Spleen (tissue), 11 donors: Measurements from ENCODE around the gene GIPC2. TPM values are rescaled to one million over a fixed set of nuclear protein-coding genes. Genes with fewer than 3 reads are reported as not detected.

Source experiments
- DNase-seq: peaks from one replicate; pipeline ENCODE4 v3.0.0-alpha.2; 2020
- H3K27ac ChIP-seq, 8 donors: fragments of 200-600 bp; sonication (generic) in 7 of 8; 1 replicate in 4 of 8; 2 replicates in 4 of 8; pipeline versions ENCODE4 v1.5.0 to v1.8.0; 2016 to 2021; ENCODE audit warnings: inconsistent platforms in 4 of 8, mild to moderate bottlenecking in 4 of 8, moderate library complexity in 1 of 8
- H3K27me3 ChIP-seq, 7 donors: fragments of 200-600 bp; sonication (generic) in 6 of 7; replicated peaks in 1 of 7; 1 replicate in 4 of 7; 2 replicates in 3 of 7; pipeline versions ENCODE4 v1.5.0 to v1.8.0; 2016 to 2021; ENCODE audit warnings: inconsistent platforms in 3 of 7, mild to moderate bottlenecking in 1 of 7
- H3K36me3 ChIP-seq, 6 donors: fragments of 200-600 bp; sonication (generic) in 5 of 6; 1 replicate in 4 of 6; 2 replicates in 2 of 6; pipeline versions ENCODE4 v1.5.0 to v1.8.0; 2016 to 2021; ENCODE audit warnings: inconsistent platforms in 2 of 6
- H3K4me1 ChIP-seq, 6 donors: fragments of 200-600 bp; sonication (generic) in 5 of 6; 1 replicate in 3 of 6; 2 replicates in 3 of 6; pipeline versions ENCODE4 v1.5.0 to v1.8.0; 2016 to 2021; ENCODE audit warnings: inconsistent platforms in 3 of 6
- H3K4me3 ChIP-seq, 8 donors: fragments of 200-600 bp; sonication (generic) in 7 of 8; 1 replicate in 4 of 8; 2 replicates in 4 of 8; pipeline versions ENCODE4 v1.5.0 to v1.8.0; 2016 to 2021; ENCODE audit warnings: inconsistent platforms in 4 of 8, mild to moderate bottlenecking in 4 of 8, moderate library complexity in 2 of 8
- H3K9me3 ChIP-seq, 8 donors: fragments of 200-600 bp; sonication (generic) in 7 of 8; 1 replicate in 4 of 8; 2 replicates in 4 of 8; pipeline versions ENCODE4 v1.5.0 to v1.8.0; 2016 to 2021; ENCODE audit warnings: inconsistent platforms in 4 of 8
- CTCF ChIP-seq, 11 experiments: fragments of 200-600 bp in 7 of 11; fragments of 450-650 bp in 4 of 11; sonication (generic) in 4 of 11; IDR thresholded peaks in 8 of 11; conservative IDR thresholded peaks in 3 of 11; 1 replicate in 7 of 11; 2 replicates in 4 of 11; pipeline versions ENCODE4 v1.4.0 to v1.8.0; 2016 to 2021; ENCODE audit warnings: antibody characterized with exemption in 11 of 11, inconsistent platforms in 4 of 11, mild to moderate bottlenecking in 1 of 11
- POLR2A ChIP-seq, 3 donors: fragments of 450-650 bp; IDR thresholded peaks; one replicate each; pipeline ENCODE4 v1.5.1; 2017; ENCODE audit warnings: antibody characterized with exemption in 3 of 3, mild to moderate bottlenecking in 1 of 3
- POLR2AphosphoS5 ChIP-seq, 3 donors: sonication (generic); formaldehyde crosslinking; IDR thresholded peaks; one replicate each; pipeline ENCODE4 v1.5.1; 2017; ENCODE audit warnings: antibody characterized with exemption in 3 of 3
- WGBS, 5 donors: extraction: QIAGEN DNeasy Blood & Tissue Kit in 3 of 5; methylation state at CpG; one replicate each; pipeline versions ENCODE4 v1.1.5 to v1.1.7; 2013 to 2018; 5-methylcytosine and 5-hydroxymethylcytosine counted together
- intact Hi-C: fragments of 100-400 bp; cut with DNase I; formaldehyde crosslinking; loops from one replicate; pipeline ENCODE4 v1.15.0; 2023; ENCODE audit warnings: low total_unique reads
- polyA plus RNA-seq, 3 donors: library from polyadenylated mRNA; stranded (reverse); fragments of 200-250 nt; gene quantifications; one replicate each; pipeline ENCODE4 v1.2.1, GENCODE V29; 2013
- total RNA-seq, 7 donors: library from RNA; depleted of rRNA in 3 of 7; stranded (reverse); fragments of >200 nt in 3 of 7; fragmentation: NEBNext Ultra II Directional in 4 of 7; extraction: Animal tissue kit (Norgen Biotek cat#: 25700) in 4 of 7; gene quantifications; one replicate each; pipeline versions ENCODE4 v1.1.0 to v1.2.1, GENCODE V29; 2016 to 2021
- donor health status: healthy with polysubstance abuse.
- donor health status: DM: no; HTN: no; CAD: no; lungs with moderate emphysema.
- donor health status: DM: no; HTN: no; CAD: no.
- donor health status: Bipolar disorder and iron deficiency.
- donor health status: healthy.
- donor health status: DM: no; HTN: no; CAD: no.
- donor health status: DM: yes; HTN: yes; CAD: no.

Gene GIPC2
- total and polyA plus RNA-seq, 10 donors: 5.5 to 49.9 (median 41.1) TPM

- no peak for DNase-seq
- Histone ChIP-seq H3K27me3 (no peaks in the 10 kb centered on the region), H3K4me1 (peaks cover 0 to 17% (median 10%) of the 10 kb centered on the region in 6 donors), H3K27ac (no peak overlapping the region), H3K36me3 (no peaks in the 10 kb centered on the region), H3K9me3 (no peaks in the 10 kb centered on the region), H3K4me3 (no peak overlapping the region)
- WGBS, 5 donors: 86 to 97% (median 93%) methylated on average over 5 of the region's 5 CpGs
- TF ChIP-seq CTCF (IDR thresholded peaks at IDR 0.05 in 8 of 11, conservative IDR thresholded peaks at IDR 0.05 in 3 of 11) (no peak), POLR2AphosphoS5 (IDR thresholded peaks at IDR 0.05) (no peak), POLR2A (IDR thresholded peaks at IDR 0.05) (no peak)
- intact Hi-C loops: loop anchor here (5.0 to 10.0 kb wide), 2 partner anchors 460 to 528 kb away; no protein-coding TSS in a partner anchor
Observed at GRCh38 chr1:78147031-78147430, 101.3 kb downstream of the GIPC2 start.

- intact Hi-C loops: no loop called here
- peaks cover 0 to 6% (median 0%) of the 10 kb centered on the region in 7 donors for H3K27me3 ChIP-seq
- no peak overlapping the region for H3K27ac ChIP-seq
- 75 to 90% (median 81%) methylated on average over 4 of the region's 4 CpGs for WGBS, 5 donors
- no peaks in the 10 kb centered on the region for H3K4me1 ChIP-seq
- DNase-seq: no peak
- H3K36me3 ChIP-seq: no peaks in the 10 kb centered on the region
- no peaks in the 10 kb centered on the region for H3K9me3 ChIP-seq
- TF ChIP-seq CTCF (IDR thresholded peaks at IDR 0.05 in 8 of 11, conservative IDR thresholded peaks at IDR 0.05 in 3 of 11) (no peak), POLR2AphosphoS5 (IDR thresholded peaks at IDR 0.05) (no peak), POLR2A (IDR thresholded peaks at IDR 0.05) (no peak)
- H3K4me3 ChIP-seq: no peak overlapping the region
Observed at GRCh38 chr1:78153092-78153736, 107.4 kb downstream of the GIPC2 start.

GRCh38 chr1:78155121-78155520 is 109.4 kb downstream of the GIPC2 start:
- TF ChIP-seq POLR2A (IDR thresholded peaks at IDR 0.05) (no peak), POLR2AphosphoS5 (IDR thresholded peaks at IDR 0.05) (no peak), CTCF (IDR thresholded peaks at IDR 0.05 in 8 of 11, conservative IDR thresholded peaks at IDR 0.05 in 3 of 11) (no peak)
- Histone ChIP-seq H3K36me3 (peaks cover 0 to 7% (median 0%) of the 10 kb centered on the region in 6 donors), H3K4me1 (no peaks in the 10 kb centered on the region), H3K9me3 (no peaks in the 10 kb centered on the region), H3K4me3 (no peak overlapping the region), H3K27me3 (peaks cover 0 to 6% (median 0%) of the 10 kb centered on the region in 7 donors), H3K27ac (no peak overlapping the region)
- intact Hi-C loops: no loop called here
- DNase-seq: no peak
- WGBS, 5 donors: 64 to 83% (median 75%) methylated on average over 4 of the region's 4 CpGs

GRCh38 chr1:78156805-78157521 is 111.2 kb downstream of the GIPC2 start:
- Histone ChIP-seq H3K27ac (no peak overlapping the region), H3K27me3 (peaks cover 0 to 6% (median 0%) of the 10 kb centered on the region in 7 donors), H3K4me3 (no peak overlapping the region), H3K36me3 (peaks cover 0 to 7% (median 0%) of the 10 kb centered on the region in 6 donors), H3K4me1 (no peaks in the 10 kb centered on the region), H3K9me3 (no peaks in the 10 kb centered on the region)
- TF ChIP-seq CTCF (IDR thresholded peaks at IDR 0.05 in 8 of 11, conservative IDR thresholded peaks at IDR 0.05 in 3 of 11) (no peak), POLR2A (IDR thresholded peaks at IDR 0.05) (no peak), POLR2AphosphoS5 (IDR thresholded peaks at IDR 0.05) (no peak)
- no peak for DNase-seq
- intact Hi-C loops: no loop called here
